GM12801 (cell line): ENCODE measurements around the gene PPP1R9B.

Source experiments
- TF ChIP-seq, protein P1 (sequence below): IDR thresholded peaks from one replicate; pipeline ENCODE4 v1.5.1; 2011; ENCODE audit warnings: control low read depth; ENCODE audit not compliant: insufficient read length; ENCODE audit errors: extremely low read depth

PPP1R9B gene

DNA sequence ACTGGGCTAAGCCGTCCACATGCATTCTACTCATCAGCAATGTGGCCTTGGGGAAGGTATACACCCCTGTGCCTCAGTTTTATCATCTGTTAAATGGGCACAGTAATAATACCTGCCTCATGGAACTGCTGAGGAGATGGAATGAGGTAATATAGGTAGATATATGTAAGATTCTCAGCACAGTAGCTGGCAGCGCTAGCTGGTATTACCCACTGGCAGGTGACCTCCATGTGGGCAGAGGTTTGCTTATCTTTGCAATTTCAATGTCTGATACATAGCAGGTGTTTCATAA is 14.2 kb upstream of the PPP1R9B start:
- TF ChIP-seq, protein P1, sequence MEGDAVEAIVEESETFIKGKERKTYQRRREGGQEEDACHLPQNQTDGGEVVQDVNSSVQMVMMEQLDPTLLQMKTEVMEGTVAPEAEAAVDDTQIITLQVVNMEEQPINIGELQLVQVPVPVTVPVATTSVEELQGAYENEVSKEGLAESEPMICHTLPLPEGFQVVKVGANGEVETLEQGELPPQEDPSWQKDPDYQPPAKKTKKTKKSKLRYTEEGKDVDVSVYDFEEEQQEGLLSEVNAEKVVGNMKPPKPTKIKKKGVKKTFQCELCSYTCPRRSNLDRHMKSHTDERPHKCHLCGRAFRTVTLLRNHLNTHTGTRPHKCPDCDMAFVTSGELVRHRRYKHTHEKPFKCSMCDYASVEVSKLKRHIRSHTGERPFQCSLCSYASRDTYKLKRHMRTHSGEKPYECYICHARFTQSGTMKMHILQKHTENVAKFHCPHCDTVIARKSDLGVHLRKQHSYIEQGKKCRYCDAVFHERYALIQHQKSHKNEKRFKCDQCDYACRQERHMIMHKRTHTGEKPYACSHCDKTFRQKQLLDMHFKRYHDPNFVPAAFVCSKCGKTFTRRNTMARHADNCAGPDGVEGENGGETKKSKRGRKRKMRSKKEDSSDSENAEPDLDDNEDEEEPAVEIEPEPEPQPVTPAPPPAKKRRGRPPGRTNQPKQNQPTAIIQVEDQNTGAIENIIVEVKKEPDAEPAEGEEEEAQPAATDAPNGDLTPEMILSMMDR, result no peak

DNA sequence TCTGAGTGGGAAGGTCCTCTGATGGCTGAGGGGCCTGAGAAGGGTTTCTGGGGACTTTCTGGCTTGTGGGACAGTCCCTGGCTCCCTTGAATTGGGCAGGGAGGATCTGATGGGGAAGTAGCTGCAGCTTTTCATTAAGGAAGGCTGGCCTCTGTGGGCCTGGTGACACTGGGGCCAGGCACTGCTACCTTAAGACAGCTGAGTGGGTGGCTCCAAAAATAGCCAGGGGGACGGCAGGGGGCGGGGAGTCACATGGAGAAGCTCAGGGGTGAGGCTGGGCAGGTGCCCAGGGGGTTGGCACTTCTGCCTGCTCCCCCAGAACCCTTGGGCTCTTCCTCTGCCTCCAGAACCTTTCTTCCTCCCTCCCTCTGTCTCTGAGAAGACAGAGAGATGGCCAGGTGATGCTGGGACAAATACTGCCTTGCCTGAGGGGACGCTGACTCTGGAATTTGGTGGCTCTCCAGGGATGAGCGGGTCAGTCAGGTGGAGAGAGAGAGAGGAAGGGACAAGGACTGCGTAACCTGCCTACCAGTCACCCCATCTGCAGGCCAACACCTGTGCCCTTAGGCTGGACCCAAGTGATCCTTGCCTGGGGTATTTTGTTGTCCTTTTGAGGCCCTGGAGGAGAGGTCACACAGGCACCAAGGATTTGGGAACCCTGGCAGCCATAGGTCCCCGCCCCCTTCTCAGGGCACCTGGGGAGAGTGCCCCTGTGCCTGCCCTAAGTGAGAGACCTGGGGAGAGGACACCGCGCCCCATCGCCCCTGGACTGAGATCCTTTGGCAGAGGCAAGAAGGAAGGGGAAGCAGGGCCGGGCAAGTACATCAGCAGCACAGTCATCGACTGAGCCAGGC is 13.6 kb upstream of the PPP1R9B start:
- TF ChIP-seq, protein P1, result no peak

DNA sequence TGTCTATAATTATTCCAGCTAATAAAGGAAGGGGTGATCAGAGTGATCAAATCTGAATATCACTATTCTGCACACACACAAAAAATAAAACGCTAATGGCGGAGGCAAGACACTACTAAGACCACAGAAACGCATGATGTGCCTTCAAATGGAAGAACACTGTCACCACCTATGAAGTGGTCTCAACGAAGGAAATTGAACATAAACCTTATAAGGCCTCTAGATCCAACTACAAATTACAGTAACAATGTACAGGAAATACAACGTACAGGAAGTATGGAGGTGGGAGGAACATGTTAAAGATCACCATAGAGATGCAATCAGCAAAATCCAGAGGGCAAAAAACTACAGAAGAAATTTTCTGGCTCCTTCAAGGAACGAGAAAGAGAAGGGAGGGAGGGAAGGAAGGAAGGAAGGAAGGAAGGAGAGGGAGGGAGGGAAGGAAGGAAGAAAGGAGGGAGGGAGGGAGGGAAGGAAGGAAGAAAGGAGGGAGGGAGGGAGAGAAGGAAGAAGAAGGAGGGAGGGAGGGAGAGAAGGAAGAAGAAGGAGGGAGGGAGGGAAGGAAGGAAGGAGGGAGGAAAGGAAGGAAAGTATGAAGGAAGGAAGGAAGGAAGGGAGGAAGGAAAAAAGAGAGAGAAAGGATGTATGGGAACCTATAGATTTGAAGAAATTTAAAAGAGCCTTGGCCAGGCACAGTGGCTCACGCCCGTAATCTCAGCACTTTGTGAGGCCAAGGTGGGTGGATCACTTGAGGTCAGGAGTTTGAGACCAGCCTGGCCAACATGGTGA is 12.2 kb upstream of the PPP1R9B start:
- TF ChIP-seq, protein P1, result no peak

DNA sequence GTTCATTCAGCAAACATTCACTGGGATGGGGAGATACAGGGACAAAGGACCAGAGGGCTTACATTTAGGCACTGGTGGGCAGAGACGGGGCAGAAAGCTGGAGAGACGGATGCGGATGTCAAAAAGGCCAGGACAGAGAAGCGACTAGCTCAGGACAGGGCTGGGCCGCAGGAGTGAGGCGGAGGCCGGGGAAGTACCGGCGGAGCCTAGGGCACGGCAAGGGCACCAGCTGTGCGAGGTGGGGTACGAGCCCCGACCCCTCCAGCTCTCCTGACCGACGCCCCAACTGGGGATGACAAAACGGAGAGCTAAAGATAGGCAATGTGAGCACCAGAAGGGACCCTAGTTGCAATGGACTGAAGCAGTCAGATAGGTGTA is 11.4 kb upstream of the PPP1R9B start:
- TF ChIP-seq, protein P1, result no peak

DNA sequence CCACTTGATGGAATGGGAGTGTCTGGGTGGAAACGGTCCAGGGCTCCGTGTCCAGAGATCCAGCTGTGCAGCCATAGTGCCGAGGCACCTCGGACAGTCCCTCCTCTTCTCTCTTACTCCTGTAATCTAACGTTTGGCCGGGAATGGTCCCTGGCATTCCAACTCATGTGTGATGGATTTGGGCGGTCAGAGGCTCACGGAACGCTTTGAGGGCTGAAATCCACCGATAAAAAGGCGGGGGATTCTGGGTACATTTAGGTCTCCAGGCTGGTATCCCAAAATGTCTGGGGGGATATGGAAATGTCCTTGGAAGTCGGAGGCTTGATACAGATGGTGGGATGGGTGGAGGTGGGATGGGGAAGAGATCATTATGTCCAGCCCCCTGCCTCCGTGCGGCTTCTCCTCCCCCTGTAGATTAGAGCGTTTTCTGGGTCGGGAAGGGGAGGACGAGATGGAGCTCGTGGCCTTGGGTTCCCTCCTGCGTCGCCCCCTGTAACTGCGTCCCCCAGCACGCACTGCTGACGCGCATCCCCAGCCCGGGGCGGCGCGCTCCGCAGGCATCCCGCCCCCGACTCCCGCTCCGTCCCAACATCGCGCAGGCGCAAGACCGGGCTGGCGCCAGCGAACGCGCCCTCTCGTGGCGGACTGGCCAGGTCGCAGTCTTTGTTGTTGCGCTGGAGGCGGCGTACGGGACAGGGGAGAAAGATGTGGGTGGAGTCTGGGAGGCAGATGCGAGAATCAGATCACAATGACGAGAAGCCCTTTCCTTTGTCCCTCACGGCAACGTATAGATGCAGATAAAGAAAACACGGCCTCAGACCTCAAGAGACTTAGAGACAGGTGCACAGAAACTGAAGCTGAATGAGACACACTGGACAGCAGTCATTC is 10.8 kb upstream of the PPP1R9B start:
- TF ChIP-seq, protein P1, result no peak

DNA sequence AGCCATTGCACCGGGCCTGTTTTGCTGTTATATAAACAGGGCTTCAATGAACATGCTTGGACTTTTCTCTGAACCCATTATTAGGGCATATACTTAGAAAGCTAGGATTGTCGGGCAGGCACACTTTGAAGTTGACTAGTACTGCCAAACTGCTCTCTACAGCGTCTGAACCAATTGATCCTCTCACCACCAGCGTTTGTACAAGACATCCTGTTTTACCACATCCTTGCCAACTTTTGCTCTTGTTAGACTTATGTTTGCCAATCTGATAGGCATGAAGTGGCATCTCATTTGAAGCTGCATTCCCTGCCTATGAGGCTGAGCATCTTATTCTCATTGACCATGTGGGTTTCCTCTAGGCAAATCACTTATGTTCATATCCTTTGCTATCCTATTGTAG is 7.4 kb upstream of the PPP1R9B start:
- TF ChIP-seq, protein P1, result no peak

DNA sequence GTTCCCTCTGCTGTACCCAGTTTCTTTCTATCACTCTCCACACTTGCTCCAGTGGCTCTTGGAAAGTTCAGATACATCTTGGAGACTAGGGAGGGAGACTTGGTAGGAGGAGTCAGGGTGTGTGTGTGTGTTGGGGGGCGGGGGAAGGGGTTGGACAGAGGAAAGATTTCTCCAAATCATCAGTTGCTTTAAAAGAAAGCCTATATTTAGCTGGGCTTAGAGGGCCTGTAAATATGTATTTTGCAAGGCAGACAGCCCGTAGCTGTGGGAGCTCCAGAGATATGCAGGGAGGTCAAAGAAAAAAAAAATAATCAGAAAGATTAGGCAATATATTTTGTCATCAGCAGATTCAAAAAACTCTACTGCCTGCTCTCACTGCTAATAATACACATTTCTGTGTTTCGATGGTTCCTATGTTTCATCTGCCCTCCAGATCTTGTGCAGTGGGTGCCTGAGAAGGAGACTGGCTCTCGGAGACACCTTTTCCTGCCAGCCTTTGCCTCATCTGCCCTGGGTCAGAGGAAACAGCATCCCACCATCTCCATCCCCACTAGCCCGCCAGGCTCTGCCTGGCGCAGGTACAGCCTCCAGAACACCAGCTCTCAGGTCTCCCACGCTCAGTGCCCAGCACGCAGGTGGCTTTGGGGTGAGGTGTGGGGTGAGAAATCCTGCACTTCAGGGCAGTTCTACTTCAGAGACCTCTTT is 4.8 kb upstream of the PPP1R9B start:
- TF ChIP-seq, protein P1, result no peak
